Calu3 (cell line): Measurements from ENCODE around the gene KIR2DL1. TPM values are rescaled to one million over a fixed set of nuclear protein-coding genes. Genes with fewer than 3 reads are reported as not detected.

Experiments
- BruUV-seq: library from RNA; stranded (reverse); fragments of 400-500 nt; replicated peaks from 2 replicates; lab custom pipeline; 2021; lab: Mats Ljungman, UMichigan
- CTCF ChIA-PET: fragments of 300-600 bp; sonication (Branson Sonifier 250); formaldehyde crosslinking; loops from one replicate; lab custom pipeline; 2022; ENCODE audit warnings: antibody characterized with exemption; lab: Charles Lee
- DNase-seq: peaks from one replicate; pipeline ENCODE4 v3.0.0; 2022
- H3K27ac Mint-ChIP-seq: one replicate; pipeline ENCODE4 v1.8.0; 2022; ENCODE audit warnings: mixed read lengths; ENCODE audit not compliant: unreplicated experiment
- H3K27me3 Mint-ChIP-seq: one replicate; pipeline ENCODE4 v1.8.0; 2022; ENCODE audit warnings: mixed read lengths; ENCODE audit not compliant: unreplicated experiment
- H3K36me3 Mint-ChIP-seq: one replicate; pipeline ENCODE4 v1.8.0; 2022; ENCODE audit warnings: mild to moderate bottlenecking, moderate library complexity, mixed read lengths; ENCODE audit not compliant: insufficient read depth, unreplicated experiment
- H3K4me1 Mint-ChIP-seq: one replicate; pipeline ENCODE4 v1.8.0; 2022; ENCODE audit warnings: mild to moderate bottlenecking, low read depth, mixed read lengths; ENCODE audit not compliant: unreplicated experiment
- H3K4me3 Mint-ChIP-seq: one replicate; pipeline ENCODE4 v1.8.0; 2022; ENCODE audit warnings: mild to moderate bottlenecking, low read depth, moderate library complexity, mixed read lengths; ENCODE audit not compliant: unreplicated experiment
- H3K9me3 Mint-ChIP-seq: one replicate; pipeline ENCODE4 v1.8.0; 2022; ENCODE audit warnings: low read depth, mixed read lengths; ENCODE audit not compliant: unreplicated experiment
- intact Hi-C: fragments of 100-400 bp; cut with micrococcal nuclease; formaldehyde crosslinking; loops from one replicate; pipeline ENCODE4 v1.10.0; 2022; ENCODE audit not compliant: unreplicated experiment
- total RNA-seq: library from RNA; stranded (reverse); gene quantifications from 2 replicates; pipeline ENCODE4 v1.2.3, GENCODE V29; 2022
- TF ChIP-seq, protein P1 (sequence below): fragments of 200-600 bp; IDR thresholded peaks from one replicate; pipeline ENCODE4 v1.8.0; 2022; ENCODE audit warnings: antibody characterized with exemption; ENCODE audit not compliant: unreplicated experiment

KIR2DL1 gene
- total RNA-seq, 1 experiment from 2014 or later: not detected

DNA sequence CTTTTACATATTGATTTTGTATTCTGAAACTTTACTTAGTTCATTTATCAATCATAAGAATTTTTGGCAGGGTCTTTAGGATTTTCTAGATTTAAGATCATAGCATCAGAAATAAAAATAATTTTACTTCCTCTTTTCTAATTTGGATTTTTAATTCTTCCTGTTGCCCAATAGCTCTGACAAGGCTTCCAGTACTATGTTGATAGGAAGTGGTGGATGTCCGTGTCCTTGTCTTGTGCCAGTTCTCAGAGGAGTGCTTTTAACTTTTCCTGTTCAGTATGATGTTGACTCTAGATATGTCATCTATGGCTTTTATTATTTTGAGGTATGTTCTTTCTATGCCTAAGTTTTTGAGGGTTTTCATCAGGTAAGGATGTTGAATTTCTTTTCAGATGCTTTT, 26.2 kb downstream of the KIR2DL1 start:
- H3K27ac Mint-ChIP-seq: no peak overlapping the region
- H3K27me3 Mint-ChIP-seq: peaks cover 53% of the 10 kb centered on the region
- H3K4me1 Mint-ChIP-seq: no peaks in the 10 kb centered on the region
- no TSS peak for BruUV-seq
- CTCF ChIA-PET: interaction anchor here (0.6 to 0.7 kb wide), 2 partner anchors 10 to 82 kb away, joined by 3 read pairs; no protein-coding TSS in a partner anchor
- no peak for DNase-seq
- TF ChIP-seq, protein P1, sequence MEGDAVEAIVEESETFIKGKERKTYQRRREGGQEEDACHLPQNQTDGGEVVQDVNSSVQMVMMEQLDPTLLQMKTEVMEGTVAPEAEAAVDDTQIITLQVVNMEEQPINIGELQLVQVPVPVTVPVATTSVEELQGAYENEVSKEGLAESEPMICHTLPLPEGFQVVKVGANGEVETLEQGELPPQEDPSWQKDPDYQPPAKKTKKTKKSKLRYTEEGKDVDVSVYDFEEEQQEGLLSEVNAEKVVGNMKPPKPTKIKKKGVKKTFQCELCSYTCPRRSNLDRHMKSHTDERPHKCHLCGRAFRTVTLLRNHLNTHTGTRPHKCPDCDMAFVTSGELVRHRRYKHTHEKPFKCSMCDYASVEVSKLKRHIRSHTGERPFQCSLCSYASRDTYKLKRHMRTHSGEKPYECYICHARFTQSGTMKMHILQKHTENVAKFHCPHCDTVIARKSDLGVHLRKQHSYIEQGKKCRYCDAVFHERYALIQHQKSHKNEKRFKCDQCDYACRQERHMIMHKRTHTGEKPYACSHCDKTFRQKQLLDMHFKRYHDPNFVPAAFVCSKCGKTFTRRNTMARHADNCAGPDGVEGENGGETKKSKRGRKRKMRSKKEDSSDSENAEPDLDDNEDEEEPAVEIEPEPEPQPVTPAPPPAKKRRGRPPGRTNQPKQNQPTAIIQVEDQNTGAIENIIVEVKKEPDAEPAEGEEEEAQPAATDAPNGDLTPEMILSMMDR: no peak
- H3K36me3 Mint-ChIP-seq: no peaks in the 10 kb centered on the region
- peaks cover 4% of the 10 kb centered on the region for H3K9me3 Mint-ChIP-seq
- intact Hi-C loops: no loop called here
- H3K4me3 Mint-ChIP-seq: no peak overlapping the region

DNA sequence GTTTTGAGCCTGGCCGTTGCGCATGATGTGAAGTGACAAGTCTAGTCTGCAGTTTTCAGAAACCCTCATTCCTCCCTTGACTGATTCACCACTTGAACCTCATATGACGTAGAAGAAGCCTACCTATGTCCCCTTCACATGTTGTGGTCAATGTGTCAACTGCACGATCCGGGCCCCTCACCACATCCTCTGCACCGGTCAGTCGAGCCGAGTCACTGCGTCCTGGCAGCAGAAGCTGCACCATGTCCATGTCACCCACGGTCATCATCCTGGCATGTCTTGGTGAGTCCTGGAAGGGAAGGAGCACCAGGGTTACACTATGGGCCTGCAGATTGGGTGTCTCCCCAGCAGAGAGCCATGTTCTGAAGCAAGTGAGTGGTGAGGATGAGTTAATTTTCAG, 33.8 kb downstream of the KIR2DL1 start, which contains the start of gene KIR2DL4:
Gene KIR2DL4 (plus strand): TSS at position 201 of the 400 bp plus-strand sequence. CDS start 42 bp downstream, at position 243.
- TF ChIP-seq, protein P1: no peak
- Mint-ChIP-seq H3K36me3 (no peaks in the 10 kb centered on the region), H3K27ac (no peak within 1 kb of the TSS), H3K27me3 (peaks cover 84% of the 10 kb centered on the region), H3K4me3 (no peak within 1 kb of the TSS), H3K9me3 (peaks cover 6% of the 10 kb centered on the region), H3K4me1 (no peaks in the 10 kb centered on the region)
- DNase-seq: no peak
- CTCF ChIA-PET: no interaction called here
- intact Hi-C loops: no loop called here
- BruUV-seq: no TSS peak

DNA sequence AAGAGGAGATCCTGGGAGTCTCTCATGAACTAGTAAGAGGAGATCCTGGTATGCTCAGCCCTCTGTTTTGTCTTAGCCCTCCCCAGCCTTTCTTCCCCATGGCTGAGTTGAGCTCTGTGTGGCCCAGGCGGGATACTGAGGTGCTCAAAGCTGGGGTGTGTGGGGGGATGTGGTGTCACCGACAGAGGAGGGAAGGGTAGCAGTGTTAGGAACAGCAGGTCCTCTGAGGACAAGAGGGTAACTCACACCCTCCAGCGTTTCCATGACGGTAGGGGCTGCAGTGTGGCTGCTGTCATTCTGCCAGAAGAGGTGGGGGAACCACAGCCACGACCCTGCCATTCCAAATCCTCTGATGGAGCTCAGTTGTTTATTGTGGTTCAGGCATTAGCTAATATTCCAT, 34.5 kb downstream of the KIR2DL1 start:
- H3K4me1 Mint-ChIP-seq: no peaks in the 10 kb centered on the region
- no TSS peak for BruUV-seq
- intact Hi-C loops: no loop called here
- H3K9me3 Mint-ChIP-seq: peaks cover 6% of the 10 kb centered on the region
- TF ChIP-seq, protein P1: no peak
- CTCF ChIA-PET: interaction anchor here (0.5 kb wide), 1 partner anchor 573 kb away, joined by 3 read pairs; the partner anchor contains the start of gene TMEM190
- peaks cover 84% of the 10 kb centered on the region for H3K27me3 Mint-ChIP-seq
- no peaks in the 10 kb centered on the region for H3K36me3 Mint-ChIP-seq
- no peak overlapping the region for H3K27ac Mint-ChIP-seq
- H3K4me3 Mint-ChIP-seq: no peak overlapping the region
- DNase-seq: no peak

DNA sequence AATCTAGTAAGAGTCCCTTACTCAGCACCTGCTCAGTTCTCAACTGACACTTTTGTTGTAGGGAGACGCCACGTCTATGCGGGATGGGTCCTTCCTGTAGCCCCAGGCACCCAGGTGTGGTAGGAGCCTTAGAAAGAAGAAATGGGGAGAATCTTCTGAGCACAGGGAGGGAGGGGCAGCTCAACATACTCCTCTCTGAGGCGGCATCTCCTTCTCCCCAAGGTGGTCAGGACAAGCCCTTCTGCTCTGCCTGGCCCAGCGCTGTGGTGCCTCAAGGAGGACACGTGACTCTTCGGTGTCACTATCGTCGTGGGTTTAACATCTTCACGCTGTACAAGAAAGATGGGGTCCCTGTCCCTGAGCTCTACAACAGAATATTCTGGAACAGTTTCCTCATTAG, 35.0 kb downstream of the KIR2DL1 start:
- Mint-ChIP-seq H3K4me1 (no peaks in the 10 kb centered on the region), H3K4me3 (no peak overlapping the region), H3K27me3 (peaks cover 84% of the 10 kb centered on the region), H3K36me3 (no peaks in the 10 kb centered on the region), H3K9me3 (peaks cover 3% of the 10 kb centered on the region), H3K27ac (no peak overlapping the region)
- BruUV-seq: no TSS peak
- intact Hi-C loops: no loop called here
- CTCF ChIA-PET: no interaction called here
- DNase-seq: no peak
- TF ChIP-seq, protein P1: no peak
